AG08396 (cell line): Measurements from ENCODE around the gene DOCK1.
A peak's percentile ranks its signal among the peaks of the same experiment; 100 is the strongest.
"Not testable (repeated sequence)": the region's sequence is repeated elsewhere in the genome, so short reads cannot be mapped to it uniquely, and the experiment has no call there.

ENCODE experiments used
- DNase-seq: peaks from one replicate; pipeline ENCODE4 v3.0.0; 2012; ENCODE audit warnings: low spot score, mixed read lengths

The DOCK1 gene

DNA sequence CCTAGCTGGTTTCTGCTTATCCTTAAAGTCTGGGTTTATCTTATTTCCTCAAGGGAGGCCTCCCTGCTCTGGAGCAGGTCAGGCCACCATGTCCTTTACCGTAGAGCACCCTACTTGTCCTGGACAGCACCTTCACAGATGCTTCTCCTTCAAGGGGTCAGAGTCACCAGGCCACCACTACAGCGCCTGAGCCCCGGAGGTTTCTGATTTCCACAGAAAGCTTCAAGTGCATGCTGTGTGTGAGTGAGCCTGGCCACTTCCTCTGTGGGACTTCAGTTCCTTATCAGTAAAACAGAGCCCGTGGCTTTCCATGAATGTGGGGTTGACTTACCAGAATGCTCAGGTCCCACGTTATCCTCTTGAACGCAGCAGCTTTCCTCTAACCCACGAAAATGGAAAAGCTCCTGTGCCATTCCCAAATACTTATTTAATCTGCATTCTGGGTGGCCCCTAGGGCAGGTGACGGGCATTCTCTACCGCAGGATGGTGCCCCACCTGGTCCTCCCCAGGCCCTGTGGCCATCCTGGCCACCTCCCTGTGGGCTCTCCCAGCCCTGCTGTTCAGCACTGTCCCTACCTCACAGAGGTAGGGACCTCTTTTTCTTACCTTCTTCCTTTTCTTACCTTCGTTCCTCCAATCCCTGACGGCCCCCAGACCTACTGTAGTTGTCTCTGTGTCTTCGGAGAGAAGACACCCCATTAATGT lies 1.4 kb upstream of the DOCK1 start:
- no peak for DNase-seq

DNA sequence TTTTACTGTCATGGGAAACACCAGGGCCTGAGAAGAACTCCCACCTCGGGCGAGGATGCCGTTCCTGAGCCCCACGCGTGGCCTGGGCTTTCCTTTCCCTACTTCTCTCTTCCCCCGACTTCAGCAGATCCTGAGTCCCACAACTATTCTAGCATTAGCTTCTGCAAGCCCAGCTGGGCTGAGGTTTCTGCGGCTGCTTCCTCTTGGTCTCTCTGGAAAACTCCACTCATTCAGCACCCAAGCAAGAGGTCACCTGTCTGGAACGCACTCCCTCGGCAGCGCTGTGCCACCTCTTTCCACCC lies 761 bp upstream of the DOCK1 start:
- no peak for DNase-seq

DNA sequence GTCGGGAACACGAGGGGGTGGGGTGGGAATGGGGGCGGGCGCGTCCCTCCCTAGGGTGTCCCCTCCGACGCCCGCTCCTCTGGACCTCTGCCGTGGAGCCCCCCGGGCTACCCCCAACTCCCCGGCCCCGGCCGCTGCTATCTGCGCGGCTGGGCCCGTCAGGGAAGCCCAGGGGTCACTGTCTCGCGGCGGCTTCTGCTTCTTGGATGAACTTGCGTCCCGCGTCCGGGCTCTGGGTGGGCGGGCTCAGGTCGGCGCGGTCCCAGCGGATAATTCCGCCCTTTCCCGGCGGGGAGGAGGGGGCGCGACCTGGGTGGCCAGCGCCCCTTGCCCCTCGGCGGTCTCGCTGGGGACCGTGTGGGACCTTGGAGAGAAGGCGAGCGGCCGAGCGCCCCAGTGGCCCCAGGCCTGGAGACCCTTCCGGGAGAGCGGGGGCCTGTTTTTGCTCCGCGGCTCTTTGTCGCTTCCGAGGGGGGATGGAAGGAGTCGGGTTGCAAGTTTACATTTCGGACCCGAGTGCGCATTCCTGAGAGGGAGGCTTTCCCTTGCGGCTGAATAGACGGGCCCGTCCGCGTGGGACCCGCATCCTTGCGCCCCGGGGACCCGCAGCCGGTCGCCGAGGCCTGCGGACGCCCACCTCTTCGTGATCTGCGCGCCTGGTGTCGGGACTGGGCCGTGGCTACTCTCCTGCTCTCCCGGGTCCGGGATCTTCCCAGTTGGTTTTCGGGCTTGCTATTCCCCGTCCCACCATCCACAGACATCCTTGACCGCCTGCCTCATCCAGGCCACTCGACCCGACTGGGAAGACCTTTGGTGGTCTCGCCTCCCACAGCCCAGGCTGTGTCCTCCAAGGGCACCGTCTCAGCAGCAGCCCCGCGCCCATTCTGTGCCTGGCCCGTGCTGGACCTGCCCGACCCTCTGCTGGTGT lies 812 bp downstream of the DOCK1 start:
- DNase-seq: peak; percentile 75

DNA sequence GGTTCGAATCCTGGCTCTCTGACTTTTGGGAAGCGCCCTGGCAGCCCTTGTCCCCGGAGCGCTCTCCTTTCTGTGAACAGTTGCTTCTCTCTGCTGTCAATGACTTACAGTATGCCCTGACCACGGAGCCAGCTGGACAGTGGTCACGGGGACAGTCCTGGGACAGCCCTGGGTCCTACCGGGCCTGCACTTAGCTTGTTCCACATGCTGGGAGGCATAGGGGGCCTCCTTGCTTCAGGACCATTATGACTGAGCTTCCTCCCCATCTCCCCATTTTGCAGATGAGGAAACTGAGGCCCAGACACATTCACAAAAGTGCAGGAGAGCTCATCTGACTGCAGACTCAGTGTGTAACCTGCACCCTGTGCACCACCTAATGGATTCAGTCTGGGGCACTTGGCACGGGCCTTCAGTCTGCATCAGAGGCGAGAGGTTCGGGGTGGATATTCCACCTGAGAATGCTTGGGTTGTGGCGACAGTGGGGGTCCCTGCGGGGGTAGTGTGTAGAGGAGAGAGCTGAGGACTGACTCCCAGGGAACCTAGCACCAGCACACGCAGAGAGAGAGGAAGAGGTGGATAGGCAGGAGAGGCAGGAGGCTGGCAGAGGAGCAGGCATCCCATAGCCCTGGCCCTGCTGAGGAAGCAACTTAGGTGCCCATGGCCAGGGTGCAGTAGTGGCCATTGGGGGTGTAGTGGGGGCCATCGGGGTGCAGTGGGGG lies 1.6 kb downstream of the DOCK1 start:
- no peak for DNase-seq

DNA sequence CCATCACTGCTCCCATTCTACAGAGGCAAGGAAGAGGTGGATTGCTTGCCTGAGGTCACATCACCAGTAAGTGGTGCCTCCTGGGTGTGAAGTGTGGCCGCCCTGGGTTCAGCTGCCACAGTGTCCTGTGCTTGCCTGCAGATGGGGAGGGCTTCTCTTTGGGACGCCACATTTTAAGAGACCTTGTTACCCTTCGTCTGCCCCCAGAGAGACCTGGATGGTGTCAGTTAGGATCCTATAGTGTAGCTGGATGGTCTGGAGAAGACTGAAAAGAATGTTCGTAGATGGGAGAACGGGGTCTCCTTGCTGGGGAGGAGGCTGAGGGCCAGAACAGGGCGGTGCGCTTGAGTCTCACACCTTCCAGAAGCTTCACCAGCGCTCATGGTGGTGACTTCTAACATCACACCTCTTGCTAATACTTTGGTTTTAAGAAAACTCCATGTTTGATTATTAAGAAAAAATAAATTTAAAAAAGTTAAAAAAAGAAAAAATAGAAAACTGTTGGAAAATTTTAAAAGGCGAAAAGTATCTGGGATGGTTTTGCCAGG lies 2.3 kb downstream of the DOCK1 start:
- DNase-seq: no peak

DNA sequence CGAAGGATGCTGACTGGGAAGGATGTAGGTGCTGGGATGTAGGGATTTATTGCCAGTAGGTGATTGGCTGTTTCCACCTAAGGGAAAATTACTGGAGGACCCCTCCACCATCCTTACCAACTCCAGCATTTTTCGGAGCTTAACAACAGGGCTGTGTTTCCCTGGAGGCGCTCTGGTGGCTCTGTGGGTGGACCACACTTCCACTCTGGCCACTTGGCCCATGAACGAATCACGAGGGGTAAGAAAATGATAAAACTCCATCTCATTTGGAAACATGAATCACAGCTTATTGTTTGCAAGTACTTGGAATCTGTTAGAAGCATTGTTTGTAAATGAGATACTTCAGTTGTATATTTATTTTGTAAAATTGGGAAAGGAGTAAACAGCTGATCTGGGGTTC lies 3.0 kb downstream of the DOCK1 start:
- no peak for DNase-seq

DNA sequence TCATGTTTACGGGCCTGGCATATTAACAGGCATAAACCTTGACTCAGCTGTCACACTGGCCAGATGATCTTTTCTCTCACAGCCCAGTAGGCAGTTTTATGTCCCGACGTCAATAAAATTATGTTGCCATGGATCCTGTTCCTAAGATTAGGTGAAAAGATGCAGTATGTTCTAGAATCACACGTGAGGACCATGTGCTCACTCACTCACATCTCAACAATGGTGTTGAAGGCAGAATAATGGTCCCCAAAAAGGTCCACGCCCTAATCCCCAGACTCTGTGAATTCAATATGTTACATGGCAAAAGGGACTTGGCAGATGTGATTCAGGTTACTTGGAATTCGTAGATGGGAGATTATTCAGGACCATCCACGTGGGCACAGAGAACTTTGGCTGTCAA lies 3.5 kb downstream of the DOCK1 start:
- DNase-seq: no peak

DNA sequence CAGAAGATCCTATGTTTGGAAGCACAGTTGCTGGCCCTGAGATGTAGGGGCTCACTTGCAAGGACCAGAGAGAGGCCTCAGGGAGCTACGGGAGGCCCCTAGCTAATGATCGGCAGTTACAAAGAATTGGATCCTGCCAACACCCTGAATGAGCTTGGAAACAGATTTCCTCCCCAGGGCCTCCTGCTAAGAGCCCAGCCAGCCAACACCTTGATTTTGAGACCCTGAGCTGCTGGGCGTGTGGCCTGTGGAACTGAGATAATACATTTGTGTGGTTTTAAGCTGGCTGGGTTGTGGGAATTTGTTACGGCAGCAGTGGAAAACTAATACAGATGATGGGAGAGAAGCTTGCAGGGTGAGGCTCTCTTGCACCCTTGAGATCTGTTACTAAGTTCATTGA lies 3.9 kb downstream of the DOCK1 start:
- DNase-seq: no peak

DNA sequence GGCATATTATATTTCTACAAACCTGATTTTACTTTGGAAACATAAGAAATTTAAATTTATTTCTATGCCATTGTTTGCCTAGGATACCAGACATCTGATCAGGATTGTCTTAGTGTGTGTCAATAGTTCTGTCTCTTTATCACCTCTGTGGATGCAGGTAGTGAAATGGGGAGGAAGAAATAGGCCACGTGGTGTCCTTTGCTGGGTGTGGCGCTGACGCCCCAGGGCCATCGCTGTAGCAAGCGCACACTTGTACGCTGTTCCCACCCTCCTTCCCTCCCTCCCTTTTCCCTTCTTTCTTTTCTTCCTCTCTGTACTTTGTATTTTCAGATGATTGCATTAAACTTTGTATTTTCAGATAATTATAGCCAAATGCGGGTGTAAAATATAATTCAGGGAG lies 5.0 kb downstream of the DOCK1 start:
- no peak for DNase-seq

DNA sequence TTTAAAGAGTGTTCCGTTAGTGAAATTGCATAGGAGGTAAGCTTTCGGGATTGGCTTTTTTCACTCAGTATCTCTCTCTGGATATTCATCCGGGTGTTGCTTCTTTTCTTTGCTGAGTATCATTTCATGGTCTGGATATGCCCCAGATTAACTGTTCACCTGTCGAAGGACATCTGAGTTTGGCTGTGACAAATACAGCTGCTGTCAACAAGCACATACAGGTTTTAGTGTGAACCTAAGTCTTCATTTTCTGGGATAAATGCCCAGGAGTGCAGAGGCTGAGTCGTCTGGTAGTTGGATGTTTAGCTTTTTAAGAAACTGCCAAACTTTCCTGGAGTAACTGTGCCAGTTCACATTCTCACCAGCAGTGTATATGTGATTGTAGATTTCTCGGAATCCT lies 5.6 kb downstream of the DOCK1 start:
- DNase-seq: no peak

DNA sequence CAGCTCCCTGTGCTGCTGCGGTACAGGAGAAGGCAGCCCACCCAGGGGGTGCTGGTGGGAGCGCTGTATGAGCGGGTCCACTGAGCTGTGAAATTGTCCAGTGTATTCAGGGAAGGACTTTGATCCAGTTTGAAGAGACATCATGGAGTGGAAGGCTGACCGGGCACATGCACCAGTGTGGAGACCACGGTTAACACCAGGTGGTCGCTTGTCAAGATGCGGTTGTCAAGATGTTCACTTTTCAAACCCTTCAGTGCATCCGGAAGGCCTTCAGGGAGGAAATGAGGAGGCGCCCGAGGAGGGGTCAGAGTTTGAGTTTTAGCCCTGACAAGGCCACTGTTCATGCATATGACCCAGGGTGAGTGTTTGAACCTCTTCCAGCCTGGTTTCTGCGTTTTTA lies 6.1 kb downstream of the DOCK1 start:
- DNase-seq: no peak

DNA sequence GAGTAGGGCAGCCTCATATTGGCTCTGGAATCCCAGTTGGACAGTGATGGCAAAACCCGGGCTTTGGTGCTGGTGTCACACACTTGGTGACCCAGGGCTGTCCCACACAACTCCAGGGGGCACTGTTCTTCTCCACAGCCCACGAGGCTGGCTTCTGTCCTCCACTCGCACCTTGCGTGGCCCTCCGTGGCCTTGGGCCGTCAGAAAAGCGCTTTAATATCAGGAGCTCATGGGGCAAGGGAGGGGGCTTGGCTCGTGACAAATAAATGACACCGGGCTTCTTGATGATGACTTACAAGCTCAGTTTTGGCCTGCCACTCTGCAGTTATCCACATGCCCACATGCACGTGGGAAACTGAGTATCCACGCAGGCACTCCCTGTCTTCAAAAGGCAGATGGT lies 8.1 kb downstream of the DOCK1 start:
- no peak for DNase-seq

DNA sequence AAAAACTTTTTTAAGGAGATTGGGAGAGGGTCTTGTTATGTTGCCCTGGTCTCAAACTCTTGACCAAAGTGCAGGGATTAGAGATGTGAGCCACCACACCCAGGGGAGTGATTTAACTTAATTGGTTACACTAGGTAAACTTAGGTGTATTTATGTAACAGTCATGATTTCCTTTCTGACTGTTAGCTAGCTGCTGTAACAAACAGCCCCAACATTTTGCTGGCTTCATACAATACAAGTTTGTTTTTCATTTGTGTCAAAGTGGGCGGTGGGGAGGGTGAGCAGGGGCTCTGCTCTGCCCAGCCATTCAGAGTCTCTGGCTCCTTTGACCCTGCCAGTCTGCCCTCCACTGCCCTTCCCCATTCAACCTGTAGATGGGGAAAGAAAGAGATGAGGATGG lies 9.3 kb downstream of the DOCK1 start:
- no peak for DNase-seq

DNA sequence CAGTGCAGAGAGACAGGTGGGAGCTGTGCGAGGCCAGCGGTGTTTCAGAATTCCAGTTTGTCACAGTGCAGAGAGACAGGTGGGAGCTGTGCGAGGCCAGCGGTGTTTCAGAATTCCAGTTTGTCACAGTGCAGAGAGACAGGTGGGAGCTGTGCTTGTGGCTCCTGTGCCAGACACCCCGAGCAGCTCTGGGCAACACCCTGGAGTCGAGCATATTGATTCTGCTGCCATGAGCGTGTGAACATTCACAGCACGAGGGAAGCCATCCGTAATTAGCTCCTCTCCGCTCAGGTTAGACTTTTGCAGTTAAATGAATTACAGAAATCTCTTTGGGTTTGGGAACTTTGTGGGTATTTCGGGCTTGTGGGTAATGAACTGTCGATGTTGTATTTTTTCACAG lies 11.7 kb downstream of the DOCK1 start:
- not testable (repeated sequence) for DNase-seq

DNA sequence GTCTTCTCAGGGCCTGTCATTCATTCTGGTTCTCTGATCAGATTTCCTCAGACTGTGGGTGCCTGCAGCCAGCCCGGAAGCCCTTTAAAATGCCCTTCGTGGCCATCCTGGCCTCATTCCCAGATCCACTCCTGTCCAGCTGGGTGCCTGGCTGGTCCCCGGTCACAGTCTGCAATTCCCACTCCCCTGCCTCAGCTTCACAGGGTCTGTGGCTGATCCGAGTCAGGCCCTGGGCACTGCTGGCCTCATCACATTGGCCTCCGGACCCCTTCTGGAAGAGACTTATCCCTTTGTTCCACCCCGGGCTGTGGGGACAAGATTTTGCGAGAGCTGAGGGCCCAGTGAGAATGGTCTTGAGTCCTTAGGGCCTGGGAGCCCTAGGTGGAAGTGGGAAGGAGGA lies 12.1 kb downstream of the DOCK1 start:
- no peak for DNase-seq

DNA sequence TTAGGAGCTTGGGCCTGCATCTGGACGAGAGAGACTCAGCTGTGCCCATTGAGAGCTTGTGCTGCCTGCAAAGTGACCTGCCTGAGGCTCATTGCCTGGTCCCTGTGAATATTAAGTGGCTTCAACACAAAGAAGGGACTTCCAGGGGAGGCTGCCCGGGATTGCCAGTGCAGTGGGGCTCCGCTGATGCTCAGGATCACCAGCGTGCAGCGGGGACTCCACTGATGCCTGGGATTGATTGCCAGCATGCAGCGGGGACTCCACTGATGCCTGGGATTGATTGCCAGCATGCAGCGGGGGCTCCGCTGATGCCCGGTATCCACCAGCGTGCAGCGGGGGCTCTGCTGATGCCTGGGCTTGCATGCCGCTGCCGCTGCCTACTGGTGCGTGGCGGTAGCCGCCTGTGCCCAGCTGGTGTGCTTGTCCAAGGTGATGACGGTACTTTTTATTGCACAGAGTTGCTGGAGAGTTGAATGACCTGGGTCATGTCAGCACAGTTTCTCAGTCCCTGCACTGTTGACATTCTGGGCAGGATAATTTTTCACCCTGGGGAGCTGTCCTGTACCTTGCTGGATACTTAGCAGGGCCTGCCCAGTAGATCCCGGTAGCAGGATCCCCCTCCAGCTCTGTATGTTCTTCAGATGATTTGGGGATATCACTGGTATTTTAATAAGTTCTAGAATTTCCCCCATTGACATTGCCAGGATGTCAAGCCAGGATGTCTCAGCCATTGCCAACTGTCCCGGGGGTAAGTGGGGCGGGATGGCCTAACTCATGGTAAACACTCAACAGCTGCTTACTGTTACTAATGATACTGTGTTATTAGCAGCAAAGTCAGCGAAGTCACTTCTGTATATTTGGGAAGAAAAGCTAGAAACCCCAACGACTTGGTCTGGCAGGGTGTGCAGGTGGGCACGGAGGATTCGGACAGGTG lies 13.0 kb downstream of the DOCK1 start:
- DNase-seq: no peak

DNA sequence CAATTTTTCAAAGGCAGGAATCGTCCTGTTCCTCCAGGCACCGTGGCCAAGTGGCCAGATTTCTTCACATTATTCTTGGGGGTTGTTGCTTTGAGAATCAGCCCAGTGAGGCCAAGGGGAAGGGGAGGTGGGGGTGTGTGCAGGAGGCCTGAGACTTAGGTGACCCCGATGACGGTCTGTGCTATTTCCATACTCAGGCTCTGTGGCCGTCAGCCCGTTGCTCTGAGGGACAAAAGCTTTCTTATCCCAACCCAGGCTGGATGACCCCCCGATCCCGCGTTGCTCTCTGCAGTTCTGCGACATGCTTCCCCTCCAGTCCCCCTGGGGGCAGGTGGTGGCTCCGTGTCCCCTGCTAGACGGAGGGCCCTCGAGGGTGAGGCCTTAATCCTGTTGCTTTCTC lies 14.2 kb downstream of the DOCK1 start:
- DNase-seq: no peak

DNA sequence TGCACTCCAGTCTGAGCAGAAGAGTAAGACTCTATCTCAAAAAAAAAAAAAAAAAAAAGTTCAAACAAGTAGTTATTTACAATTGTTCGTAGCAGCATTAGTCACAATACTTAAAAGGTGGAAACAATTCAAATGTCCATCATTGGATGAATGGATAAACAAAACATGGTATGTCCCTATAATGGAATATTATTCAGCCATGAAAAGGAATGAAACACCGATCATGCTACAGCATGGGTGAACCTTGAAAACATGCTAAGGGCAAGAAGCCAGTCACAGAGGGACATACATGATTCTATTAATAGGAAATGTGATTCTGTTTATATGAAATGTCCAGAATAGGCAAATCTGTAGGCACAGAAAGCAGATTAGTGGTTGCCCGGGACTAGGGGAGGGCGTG lies 15.9 kb downstream of the DOCK1 start:
- DNase-seq: no peak

DNA sequence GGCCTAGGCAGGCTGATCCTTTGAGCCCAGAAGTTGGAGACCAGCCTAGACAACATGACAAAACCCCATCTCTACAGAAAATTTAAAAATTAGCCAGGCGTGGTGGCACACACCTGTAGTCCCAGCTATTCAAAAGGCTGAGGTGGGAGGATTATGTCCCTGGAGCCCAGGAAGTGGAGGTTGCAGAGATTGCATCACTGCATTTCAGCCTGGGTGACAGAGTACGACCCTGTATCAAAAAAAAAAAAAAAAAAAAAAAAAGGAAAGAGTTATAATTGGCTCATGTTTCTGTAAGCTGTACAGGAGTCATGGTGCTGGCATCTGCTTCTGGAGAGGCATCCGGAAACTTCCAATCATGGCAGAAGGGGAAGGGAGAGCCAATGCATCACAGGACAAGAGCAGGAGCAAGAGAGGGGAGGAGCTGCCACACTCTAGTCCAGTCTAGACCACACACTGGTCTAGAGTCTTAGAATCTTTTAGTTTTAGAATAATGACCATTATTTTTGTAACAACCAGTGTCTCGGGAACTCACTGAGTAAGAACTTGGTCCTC lies 16.8 kb downstream of the DOCK1 start:
- DNase-seq: peak; percentile 74

DNA sequence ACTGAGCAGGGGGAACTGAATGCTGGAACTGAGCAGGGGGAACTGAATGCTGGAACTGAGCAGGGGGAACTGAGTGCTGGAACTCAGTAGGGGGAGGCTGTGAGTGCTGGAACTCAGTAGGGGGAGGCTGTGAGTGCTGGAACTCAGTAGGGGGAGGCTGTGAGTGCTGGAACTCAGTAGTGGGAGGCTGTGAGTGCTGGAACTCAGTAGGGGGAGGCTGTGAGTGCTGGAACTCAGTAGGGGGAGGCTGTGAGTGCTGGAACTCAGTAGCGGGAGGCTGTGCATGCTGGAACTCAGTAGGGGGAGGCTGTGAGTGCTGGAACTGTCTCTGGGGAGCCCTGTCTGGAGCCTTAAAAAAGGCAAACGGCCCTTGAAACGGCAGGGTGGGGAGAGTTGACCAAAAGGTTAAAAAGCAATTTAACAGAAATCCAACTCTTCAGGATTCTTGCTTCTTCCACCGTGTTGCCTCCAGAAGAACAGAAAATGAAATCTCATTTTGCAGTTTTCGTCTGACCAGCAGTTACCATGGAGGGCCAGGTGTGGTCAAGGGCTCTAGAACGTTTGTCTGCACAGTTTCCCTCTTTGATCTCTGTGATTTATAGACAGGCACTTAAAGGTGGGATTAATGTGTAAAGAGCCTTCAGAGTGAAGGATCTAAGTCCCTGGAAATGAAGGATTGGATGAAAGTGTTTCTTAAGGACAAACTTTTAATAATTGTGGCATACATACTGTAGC lies 19.1 kb downstream of the DOCK1 start:
- DNase-seq: no peak

DNA sequence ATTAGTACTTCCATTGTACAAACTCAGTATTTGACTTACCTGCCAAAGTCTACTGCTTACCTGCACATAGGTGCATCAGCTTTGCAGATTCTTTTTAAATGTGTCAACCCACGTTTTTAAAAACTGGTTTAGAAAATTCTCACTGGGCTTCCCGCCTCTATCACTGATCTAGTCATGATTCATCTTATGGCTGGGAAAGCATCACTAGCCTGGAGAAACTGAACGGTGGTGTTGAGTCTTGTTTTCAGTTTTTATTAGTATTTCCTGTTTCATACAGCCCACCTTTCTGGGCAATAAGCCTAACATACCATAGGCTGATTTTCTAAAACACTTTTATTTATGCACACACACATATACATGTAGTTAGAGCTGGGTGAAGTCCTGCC lies 19.7 kb downstream of the DOCK1 start:
- DNase-seq: no peak
